Measurements from ENCODE around the gene LEUTX.

- TF ChIP-seq YY1 (IDR thresholded peaks at IDR 0.05; ENCODE audit: insufficient read depth, insufficient read length) (no peak), SUZ12 (IDR thresholded peaks at IDR 0.05; ENCODE audit: extremely low read depth, insufficient read depth, insufficient read length) (no peak)
Measured at GRCh38 chr19:39827216-39827615, 48.6 kb downstream of the LEUTX start.

All from NT2/D1 (cell line).